Kidney (tissue), 14 donors: ENCODE data around the gene ZNF276. TPM values are rescaled to one million over a fixed set of nuclear protein-coding genes. Genes with fewer than 3 reads are reported as not detected.
"Not testable (repeated sequence)": the region's sequence is repeated elsewhere in the genome, so short reads cannot be mapped to it uniquely, and the experiment has no call there.

Source experiments
- DNase-seq, 5 donors: peaks; one replicate each; pipeline ENCODE4 v3.0.0-alpha.2; 2013 to 2020
- FAIRE-seq: peaks from 2 replicates; lab custom pipeline; 2012; peaks lifted over from hg19 to GRCh38; lab: Jason Lieb, UNC
- H3K27ac ChIP-seq, 2 donors: one replicate each; pipeline ENCODE4 v1.7.0; 2013; ENCODE audit warnings: low read depth in 2 of 2, low read length in 2 of 2, inconsistent platforms in 1 of 2
- H3K27me3 ChIP-seq: one replicate; pipeline ENCODE4 v1.7.1; 2013; ENCODE audit warnings: low read length, inconsistent platforms; ENCODE audit not compliant: control insufficient read depth, insufficient read depth
- H3K36me3 ChIP-seq, 3 donors: one replicate each; pipeline versions ENCODE4 v1.7.0 to v1.7.1; 2013; ENCODE audit warnings: low read length in 3 of 3, control low read depth in 1 of 3, inconsistent platforms in 1 of 3; ENCODE audit not compliant: insufficient read depth in 3 of 3, control insufficient read depth in 2 of 3
- H3K4me1 ChIP-seq, 3 donors: one replicate each; pipeline versions ENCODE4 v1.7.0 to v1.7.1; 2013; ENCODE audit warnings: low read length in 3 of 3, inconsistent platforms in 1 of 3, low read depth in 1 of 3; ENCODE audit not compliant: control insufficient read depth in 2 of 3, insufficient read depth in 2 of 3
- H3K4me3 ChIP-seq, 3 donors: one replicate each; pipeline versions ENCODE4 v1.7.0 to v1.8.1; 2013; ENCODE audit warnings: low read length in 3 of 3, control low read depth in 1 of 3, inconsistent platforms in 1 of 3
- H3K9ac ChIP-seq, 3 donors: one replicate each; pipeline versions ENCODE4 v1.7.0 to v1.7.1; 2013; ENCODE audit warnings: low read length in 3 of 3, control low read depth in 1 of 3, inconsistent platforms in 1 of 3
- H3K9me3 ChIP-seq, 3 donors: one replicate each; pipeline versions ENCODE4 v1.7.0 to v1.7.1; 2013; ENCODE audit warnings: low read length in 3 of 3, control low read depth in 1 of 3, inconsistent platforms in 1 of 3; ENCODE audit not compliant: control insufficient read depth in 2 of 3, insufficient read depth in 1 of 3
- intact Hi-C: fragments of 100-400 bp; cut with DNase I; formaldehyde crosslinking; loops from one replicate; pipeline ENCODE4 v1.11.1; 2022
- polyA plus RNA-seq: library from polyadenylated mRNA; stranded (reverse); fragments of 350-450 nt; fragmentation: Illumina TruSeq; extraction: RNeasy Lipid Tissue Mini Kit (QIAGEN cat#74804); gene quantifications from one replicate; pipeline ENCODE4 v1.2.3, GENCODE V29; 2014; ENCODE audit warnings: low read depth, low replicate concordance; ENCODE audit not compliant: insufficient read depth
- total RNA-seq: library from RNA; stranded (reverse); fragmentation: NEBNext Ultra II Directional; extraction: Animal tissue kit (Norgen Biotek cat#: 25700); gene quantifications from one replicate; pipeline ENCODE4 v1.2.1, GENCODE V29; 2021
- TF ChIP-seq, protein P1 (sequence below): IDR thresholded peaks from 3 replicates; pipeline ENCODE4 v1.5.1; 2012; ENCODE audit warnings: mild to moderate bottlenecking, moderate library complexity, borderline replicate concordance; ENCODE audit not compliant: insufficient read depth; ENCODE audit errors: extremely low read depth
- donor health status: control.
- donor health status: control.
- donor health status: control.
- donor health status: control.
- donor health status: control.
- donor health status: DM: yes; HTN: yes; CAD: no.
- donor health status: Normal renal cell carcinoma (clear cell type).

ZNF276 gene
- total and polyA plus RNA-seq, 2 donors from 2014 or later = 16.4 to 35.4 TPM

DNA sequence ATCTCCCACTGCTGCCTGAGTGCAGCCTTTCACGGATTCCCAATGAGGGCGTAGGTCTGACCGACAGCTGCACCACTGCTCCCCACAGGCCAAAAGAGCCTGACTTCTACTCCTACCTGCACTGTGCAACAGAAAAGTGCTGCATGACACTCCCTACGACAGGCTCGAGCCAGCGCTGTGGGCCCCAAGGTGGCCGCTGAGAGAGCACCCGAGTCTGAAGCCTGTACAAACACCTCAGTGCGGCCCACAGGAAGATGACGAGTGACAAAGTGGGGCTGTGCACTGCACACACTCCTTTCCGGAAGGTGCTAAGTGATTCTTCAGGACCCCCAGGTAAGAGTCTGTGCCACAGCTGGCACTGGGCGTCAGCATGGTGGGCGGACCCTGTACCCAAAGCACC lies 53.9 kb downstream of the ZNF276 start:
- TF ChIP-seq, protein P1, sequence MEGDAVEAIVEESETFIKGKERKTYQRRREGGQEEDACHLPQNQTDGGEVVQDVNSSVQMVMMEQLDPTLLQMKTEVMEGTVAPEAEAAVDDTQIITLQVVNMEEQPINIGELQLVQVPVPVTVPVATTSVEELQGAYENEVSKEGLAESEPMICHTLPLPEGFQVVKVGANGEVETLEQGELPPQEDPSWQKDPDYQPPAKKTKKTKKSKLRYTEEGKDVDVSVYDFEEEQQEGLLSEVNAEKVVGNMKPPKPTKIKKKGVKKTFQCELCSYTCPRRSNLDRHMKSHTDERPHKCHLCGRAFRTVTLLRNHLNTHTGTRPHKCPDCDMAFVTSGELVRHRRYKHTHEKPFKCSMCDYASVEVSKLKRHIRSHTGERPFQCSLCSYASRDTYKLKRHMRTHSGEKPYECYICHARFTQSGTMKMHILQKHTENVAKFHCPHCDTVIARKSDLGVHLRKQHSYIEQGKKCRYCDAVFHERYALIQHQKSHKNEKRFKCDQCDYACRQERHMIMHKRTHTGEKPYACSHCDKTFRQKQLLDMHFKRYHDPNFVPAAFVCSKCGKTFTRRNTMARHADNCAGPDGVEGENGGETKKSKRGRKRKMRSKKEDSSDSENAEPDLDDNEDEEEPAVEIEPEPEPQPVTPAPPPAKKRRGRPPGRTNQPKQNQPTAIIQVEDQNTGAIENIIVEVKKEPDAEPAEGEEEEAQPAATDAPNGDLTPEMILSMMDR = no peak

DNA sequence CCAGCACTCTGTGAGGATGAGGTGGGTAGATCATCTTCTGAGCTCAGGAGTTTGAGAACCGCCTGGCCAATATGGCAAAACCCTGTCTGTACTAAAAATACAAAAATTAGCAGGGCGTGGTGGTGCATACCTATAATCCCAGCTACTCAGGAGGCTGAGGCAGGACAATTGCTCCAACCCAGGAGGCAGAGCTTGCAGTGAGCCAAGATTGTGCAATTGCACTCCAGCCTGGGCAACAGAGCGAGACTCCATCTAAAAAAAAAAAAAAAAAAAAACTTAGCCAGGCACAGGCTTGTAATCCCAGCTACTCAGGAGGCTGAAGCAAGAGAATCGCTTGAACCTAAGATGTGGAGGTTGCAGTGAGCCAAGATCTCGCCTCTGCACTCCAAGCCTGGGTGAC lies 56.9 kb downstream of the ZNF276 start:
- DNase-seq, H3K9me3 ChIP-seq, H3K27ac ChIP-seq, H3K4me1 ChIP-seq, H3K9ac ChIP-seq, H3K27me3 ChIP-seq, H3K36me3 ChIP-seq, H3K4me3 ChIP-seq, FAIRE-seq, intact Hi-C loops: not testable (repeated sequence)

More for the DNA sequence above, 53.9 kb downstream of the ZNF276 start:
- intact Hi-C loops = no loop called here
- Histone ChIP-seq H3K4me1 (no peaks in the 10 kb centered on the region), H3K27me3 (no peaks in the 10 kb centered on the region), H3K36me3 (no peaks in the 10 kb centered on the region), H3K27ac (no peak overlapping the region), H3K9me3 (no peaks in the 10 kb centered on the region), H3K4me3 (no peak overlapping the region), H3K9ac (no peak overlapping the region)
- FAIRE-seq (no peak), DNase-seq (no peak)

DNA sequence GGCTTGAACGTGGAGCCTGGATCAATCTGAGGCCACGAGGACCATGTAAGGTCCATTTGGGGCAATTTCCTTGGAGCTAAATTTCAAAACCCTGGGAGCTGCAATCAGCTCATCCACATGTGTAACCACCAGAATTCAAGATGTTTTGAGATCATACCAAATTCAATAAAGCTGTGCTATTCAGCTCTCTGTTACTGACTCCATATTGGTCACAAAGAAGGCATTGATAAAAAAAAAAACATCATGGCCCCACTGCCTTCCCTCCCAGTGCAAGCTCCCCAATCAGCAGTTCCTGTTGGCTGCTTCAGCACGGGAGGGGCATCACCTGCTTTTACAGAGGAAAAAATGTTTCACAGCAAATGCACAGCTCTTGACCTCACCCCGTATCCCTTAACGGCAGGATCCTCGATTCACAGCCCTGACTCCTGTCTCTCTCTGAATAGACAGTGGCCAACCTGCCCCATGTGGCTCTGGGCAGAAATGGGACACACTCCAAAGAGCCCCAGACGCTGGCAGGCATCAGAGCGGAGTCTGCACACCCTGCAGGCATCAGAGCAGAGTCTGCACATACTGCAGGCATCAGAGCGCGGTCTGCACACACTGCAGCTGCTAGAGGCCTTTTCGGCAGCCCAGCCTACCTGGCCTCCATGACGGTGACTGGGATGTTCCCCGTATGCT lies 58.0 kb downstream of the ZNF276 start:
- DNase-seq = no peak
- TF ChIP-seq, protein P1 = no peak
- H3K27me3 ChIP-seq = no peaks in the 10 kb centered on the region
- H3K9ac ChIP-seq = no peak overlapping the region
- no peaks in the 10 kb centered on the region for H3K4me1 ChIP-seq
- no peak overlapping the region for H3K27ac ChIP-seq
- no peak overlapping the region for H3K4me3 ChIP-seq
- H3K9me3 ChIP-seq = no peaks in the 10 kb centered on the region
- H3K36me3 ChIP-seq = no peaks in the 10 kb centered on the region
- intact Hi-C loops = no loop called here
- FAIRE-seq = no peak

DNA sequence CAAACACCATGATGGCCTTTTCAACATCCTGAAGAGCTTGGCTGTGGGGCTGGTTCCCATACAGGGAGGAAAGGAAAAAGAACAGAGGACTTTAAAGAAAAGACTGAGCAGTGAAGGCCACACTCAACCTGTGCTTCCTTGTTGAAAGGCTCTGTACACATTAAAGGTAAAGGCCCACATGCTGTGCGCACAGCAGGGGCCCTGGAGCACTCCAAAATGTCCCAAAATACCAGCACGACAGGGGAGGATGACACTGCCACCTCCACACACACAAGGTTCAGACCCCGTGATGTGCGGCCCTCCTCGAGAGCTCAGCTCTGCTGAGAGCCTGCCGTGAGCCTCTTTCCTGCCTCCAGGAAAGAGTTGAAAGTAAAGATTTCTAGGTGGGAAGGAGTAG lies 58.6 kb downstream of the ZNF276 start:
- Histone ChIP-seq H3K4me1 (no peaks in the 10 kb centered on the region), H3K9ac (no peak overlapping the region), H3K27ac (no peak overlapping the region), H3K4me3 (no peak overlapping the region), H3K36me3 (no peaks in the 10 kb centered on the region), H3K27me3 (no peaks in the 10 kb centered on the region), H3K9me3 (no peaks in the 10 kb centered on the region)
- FAIRE-seq (no peak), DNase-seq (no peak)
- intact Hi-C loops = no loop called here
- TF ChIP-seq, protein P1 = no peak
